GM12878 (cell line): ENCODE results near the gene TTF2. TPM values are rescaled to one million over a fixed set of nuclear protein-coding genes. Genes with fewer than 3 reads are reported as not detected.

Experiments used
- ATAC-seq: fragments of 200-7000 bp; cut with Tn5 transposase; 3 replicates; pipeline ENCODE4 v1.9.1; 2020; ENCODE audit warnings: mild to moderate bottlenecking, moderate library complexity
- BruUV-seq: library from RNA; stranded (reverse); fragments of 400-500 nt; replicated peaks from 2 replicates; lab custom pipeline; 2021; lab: Mats Ljungman, UMichigan
- CTCF ChIA-PET: fragments of 300-600 bp; sonication (Branson Sonifier 250); formaldehyde crosslinking; extraction: SDS; loops from one replicate; lab custom pipeline; 2021; ENCODE audit warnings: inconsistent platforms; lab: Yijun Ruan, JAX
- POLR2A ChIA-PET: fragments of 350-600 bp; formaldehyde crosslinking; extraction: SDS; loops from one replicate; lab custom pipeline; 2021; ENCODE audit warnings: inconsistent platforms; lab: Charles Lee
- RAD21 ChIA-PET: fragments of 300-600 bp; sonication (Branson Sonifier 250); formaldehyde crosslinking; loops from one replicate; lab custom pipeline; 2023; ENCODE audit warnings: antibody characterized with exemption; ENCODE audit not compliant: unreplicated experiment; lab: Charles Lee
- SMC1A ChIA-PET: fragments of 300-600 bp; sonication (Branson Sonifier 250); formaldehyde crosslinking; loops from one replicate; lab custom pipeline; 2023; ENCODE audit not compliant: unreplicated experiment, uncharacterized antibody; lab: Charles Lee
- DNase-seq: peaks from one replicate; pipeline ENCODE4 v3.0.0-alpha.2; 2011; ENCODE audit warnings: low read depth, low spot score
- FAIRE-seq: peaks from 3 replicates; lab custom pipeline; 2011; peaks lifted over from hg19 to GRCh38; lab: Jason Lieb, UNC
- H2AFZ ChIP-seq: 2 replicates; pipeline ENCODE4 v1.6.0; 2011; ENCODE audit warnings: low read depth, low read length, control low read depth; ENCODE audit not compliant: control insufficient read depth
- H3K27ac ChIP-seq: 2 replicates; pipeline ENCODE4 v1.5.1; 2011; ENCODE audit warnings: control low read depth; ENCODE audit not compliant: control insufficient read depth, insufficient read depth
- H3K27me3 ChIP-seq, 2 experiments: replicated peaks in 1 of 2; 2 replicates each; pipeline versions ENCODE4 v1.6.0 to v1.6.1; 2011; ENCODE audit warnings: low read length in 1 of 2; ENCODE audit not compliant: control insufficient read depth in 2 of 2, insufficient read depth in 2 of 2
- H3K36me3 ChIP-seq, 2 experiments: 2 replicates each; pipeline ENCODE4 v1.5.1; 2011; ENCODE audit warnings: low read length in 1 of 2; ENCODE audit not compliant: control insufficient read depth in 2 of 2, insufficient read depth in 2 of 2
- H3K4me1 ChIP-seq: 2 replicates; pipeline ENCODE4 v1.6.1; 2011; ENCODE audit warnings: mild to moderate bottlenecking, low read length, moderate library complexity, mixed read lengths; ENCODE audit not compliant: control insufficient read depth, insufficient read depth
- H3K4me2 ChIP-seq: 2 replicates; pipeline ENCODE4 v1.6.0; 2011; ENCODE audit warnings: control low read depth; ENCODE audit not compliant: control insufficient read depth, insufficient read depth
- H3K4me3 ChIP-seq: fragments of 200-600 bp; sonication (generic); 2 replicates; pipeline ENCODE4 v1.5.1; 2016
- H3K79me2 ChIP-seq: 2 replicates; pipeline ENCODE4 v1.6.0; 2011; ENCODE audit warnings: low read length; ENCODE audit not compliant: control insufficient read depth, insufficient read depth
- H3K9ac ChIP-seq: 2 replicates; pipeline ENCODE4 v1.8.0; 2011; ENCODE audit warnings: low read length, control low read depth, mixed read lengths; ENCODE audit not compliant: control insufficient read depth, insufficient read depth
- H3K9me3 ChIP-seq: replicated peaks from 3 replicates; pipeline ENCODE4 v1.5.1; 2011; ENCODE audit warnings: mild to moderate bottlenecking, low read length; ENCODE audit not compliant: control insufficient read depth, insufficient read depth
- H4K20me1 ChIP-seq: 2 replicates; pipeline ENCODE4 v1.6.0; 2011; ENCODE audit not compliant: control insufficient read depth, insufficient read depth
- CHD1 ChIP-seq: IDR thresholded peaks from 2 replicates; pipeline ENCODE4 v1.6.1; 2012; ENCODE audit warnings: low read depth, low read length, improper control_type of control experiment
- FOXM1 ChIP-seq: IDR thresholded peaks from 2 replicates; pipeline ENCODE4 v1.6.1; 2012; ENCODE audit warnings: low read depth, mild to moderate bottlenecking, inconsistent platforms, low read length, moderate library complexity
- KLF5 ChIP-seq: fragments of 450-650 bp; IDR thresholded peaks from 2 replicates; pipeline ENCODE4 v1.6.1; 2014; ENCODE audit warnings: mild to moderate bottlenecking; ENCODE audit not compliant: partially characterized antibody
- PKNOX1 ChIP-seq: fragments of 450-650 bp; IDR thresholded peaks from 2 replicates; pipeline ENCODE4 v1.6.1; 2016; ENCODE audit warnings: mild to moderate bottlenecking
- POLR2A ChIP-seq: IDR thresholded peaks from 2 replicates; pipeline ENCODE4 v1.6.1; 2011; ENCODE audit warnings: low read depth, mild to moderate bottlenecking, low read length
- RAD21 ChIP-seq: IDR thresholded peaks from 2 replicates; pipeline ENCODE4 v1.6.1; 2011; ENCODE audit warnings: mild to moderate bottlenecking, low read depth, low read length, moderate library complexity; ENCODE audit not compliant: insufficient read depth
- REST ChIP-seq: IDR thresholded peaks from 2 replicates; pipeline ENCODE4 v1.6.1; 2012; ENCODE audit warnings: mild to moderate bottlenecking, low read depth, low read length
- SMAD5 ChIP-seq: IDR thresholded peaks from 2 replicates; pipeline ENCODE4 v1.6.1; 2016; ENCODE audit warnings: antibody characterized with exemption, low read depth
- SPI1 ChIP-seq: IDR thresholded peaks from 2 replicates; pipeline ENCODE4 v1.6.1; 2011; ENCODE audit warnings: low read depth, mild to moderate bottlenecking, low read length, moderate library complexity, borderline replicate concordance; ENCODE audit not compliant: insufficient read depth
- SUPT20H ChIP-seq: IDR thresholded peaks from 2 replicates; pipeline ENCODE4 v1.6.1; 2011; ENCODE audit warnings: low read depth, mild to moderate bottlenecking, low read length, moderate library complexity, borderline replicate concordance; ENCODE audit not compliant: control insufficient read depth
- ZZZ3 ChIP-seq: IDR thresholded peaks from 2 replicates; pipeline ENCODE4 v1.6.1; 2011; ENCODE audit warnings: low read depth; ENCODE audit not compliant: control insufficient read depth, insufficient read length
- WGBS: methylation state at CpG from one replicate; pipeline ENCODE4 v1.1.6; 2016; ENCODE audit warnings: low lambda C conversion rate; ENCODE audit not compliant: insufficient replicate concordance, insufficient coverage; ENCODE audit errors: missing lambda C conversion rate; 5-methylcytosine and 5-hydroxymethylcytosine counted together
- in situ Hi-C: fragments of 300-500 bp; cut with MboI; formaldehyde crosslinking; loops from 9 replicates; pipeline ENCODE4 v1.14.3; 2018; ENCODE audit warnings: mixed read lengths
- intact Hi-C: fragments of 100-400 bp; cut with micrococcal nuclease; formaldehyde crosslinking; loops from one replicate; pipeline ENCODE4 v1.14.2; 2022; ENCODE audit not compliant: unreplicated experiment
- polyA plus RNA-seq, 11 experiments: library from polyadenylated mRNA; depleted of rRNA in 4 of 11; unstranded in 6 of 11; stranded (reverse) in 5 of 11; fragments of >200 nt; fragmentation: Nextera tagmentation in 4 of 11; fragmentation: Illumina TruSeq in 1 of 11; extraction: Ambion mirVana in 4 of 11; extraction: Trizol in 1 of 11; gene quantifications; 1 replicate in 1 of 11; 2 replicates in 10 of 11; pipeline versions ENCODE4 v1.2.1 to v1.2.3, GENCODE V29; 2011 to 2016; ENCODE audit warnings: inconsistent platforms in 2 of 11, missing spikeins in 2 of 11, low read depth in 1 of 11
- total RNA-seq, 4 experiments: library from RNA; depleted of rRNA in 3 of 4; stranded (reverse); fragments of >200 nt in 3 of 4; fragmentation: Illumina TruSeq in 1 of 4; extraction: Trizol in 1 of 4; gene quantifications; 2 replicates each; pipeline versions ENCODE4 v1.2.1 to v1.2.3, GENCODE V29; 2013 to 2021
- TF ChIP-seq, protein P1 (sequence below): IDR thresholded peaks from 2 replicates; pipeline ENCODE4 v1.6.1; 2011; ENCODE audit warnings: low read depth, low read length, improper control_type of control experiment, borderline replicate concordance

The TTF2 gene
- total and polyA plus RNA-seq, 10 of the 15 experiments (the other 5 are each of a cell fraction or from before 2014, with no cell fraction given): 17.7 to 134 (median 78.2) TPM

DNA sequence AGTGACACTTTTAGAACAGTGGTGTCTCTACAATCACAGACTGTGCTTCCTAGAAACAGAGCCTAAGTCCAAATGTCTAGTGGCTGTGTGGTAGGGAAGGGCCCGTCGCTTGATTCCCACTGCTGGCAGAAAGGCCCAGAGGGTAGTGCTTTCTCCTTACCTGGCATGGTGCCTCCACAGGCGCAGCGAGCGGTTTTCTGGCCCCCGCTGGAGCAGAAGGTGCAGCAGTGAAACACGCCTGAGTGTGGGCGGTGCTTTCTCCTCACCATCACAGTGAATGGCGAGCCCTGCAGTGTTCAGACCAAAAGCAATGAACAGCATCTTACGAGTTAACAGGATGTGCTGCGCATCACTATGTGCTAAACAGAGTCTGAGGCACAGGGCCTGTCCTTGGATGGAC lies 53.1 kb downstream of the TTF2 start:
- Histone ChIP-seq H3K27me3 (no peaks in the 10 kb centered on the region), H3K4me1 (no peaks in the 10 kb centered on the region), H3K9ac (no peak overlapping the region), H3K27ac (no peak overlapping the region), H4K20me1 (no peaks in the 10 kb centered on the region), H3K4me3 (no peak overlapping the region), H3K36me3 (no peaks in the 10 kb centered on the region), H3K79me2 (no peaks in the 10 kb centered on the region), H3K9me3 (no peaks in the 10 kb centered on the region), H2AFZ (no peak overlapping the region), H3K4me2 (no peak overlapping the region)
- intact Hi-C loops: no loop called here
- CTCF ChIA-PET: interaction anchor here (0.9 to 1.2 kb wide), 2 partner anchors 9 to 44 kb away, joined by 3 to 4 read pairs; no protein-coding TSS in a partner anchor
- RAD21 ChIA-PET: no interaction called here
- POLR2A ChIA-PET: interaction anchor here (0.6 kb wide), 1 partner anchor 15 kb away, joined by 3 read pairs; no protein-coding TSS in a partner anchor
- over 99% methylated on average over 11 of the region's 11 CpGs for WGBS
- DNase-seq: no peak
- FAIRE-seq: no peak
- no peak for ATAC-seq
- no TSS peak for BruUV-seq
- TF ChIP-seq SUPT20H (no peak), POLR2A (peak; percentile 39), CHD1 (no peak)
- SMC1A ChIA-PET: interaction anchor here (1.4 to 1.5 kb wide), 2 partner anchors 16 to 46 kb away, joined by 4 to 6 read pairs; no protein-coding TSS in a partner anchor
- in situ Hi-C loops: no loop called here

- Histone ChIP-seq H2AFZ (no peak overlapping the region), H3K27me3 (no peaks in the 10 kb centered on the region), H3K4me3 (no peak overlapping the region), H3K4me1 (no peaks in the 10 kb centered on the region), H3K27ac (no peak overlapping the region), H3K79me2 (no peaks in the 10 kb centered on the region), H4K20me1 (no peaks in the 10 kb centered on the region), H3K36me3 (no peaks in the 10 kb centered on the region), H3K9ac (no peak overlapping the region), H3K9me3 (no peaks in the 10 kb centered on the region), H3K4me2 (no peak overlapping the region)
- RAD21 ChIA-PET: no interaction called here
- WGBS: 48% methylated on average over 2 of the region's 2 CpGs
- FAIRE-seq (no peak), ATAC-seq (0 out of 3 replicates have a peak, but pooled peaks have one; percentile 10), DNase-seq (no peak)
- CTCF ChIA-PET: interaction anchor here (0.7 to 3.6 kb wide), 4 partner anchors 10 to 34 kb away, joined by 3 to 23 read pairs (median 3); no protein-coding TSS in a partner anchor
- BruUV-seq: no TSS peak
- intact Hi-C loops: no loop called here
- SMC1A ChIA-PET: interaction anchor here (0.8 to 1.0 kb wide), 5 partner anchors 8 to 41 kb away, joined by 3 read pairs; no protein-coding TSS in a partner anchor
- POLR2A ChIA-PET: no interaction called here
- in situ Hi-C loops: no loop called here
- TF ChIP-seq RAD21 (no peak), SPI1 (no peak), SMAD5 (no peak), KLF5 (no peak), ZZZ3 (no peak), PKNOX1 (no peak), REST (no peak), FOXM1 (no peak)
- TF ChIP-seq, protein P1, sequence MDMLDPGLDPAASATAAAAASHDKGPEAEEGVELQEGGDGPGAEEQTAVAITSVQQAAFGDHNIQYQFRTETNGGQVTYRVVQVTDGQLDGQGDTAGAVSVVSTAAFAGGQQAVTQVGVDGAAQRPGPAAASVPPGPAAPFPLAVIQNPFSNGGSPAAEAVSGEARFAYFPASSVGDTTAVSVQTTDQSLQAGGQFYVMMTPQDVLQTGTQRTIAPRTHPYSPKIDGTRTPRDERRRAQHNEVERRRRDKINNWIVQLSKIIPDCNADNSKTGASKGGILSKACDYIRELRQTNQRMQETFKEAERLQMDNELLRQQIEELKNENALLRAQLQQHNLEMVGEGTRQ: no peak
Measured at GRCh38 chr1:117114877-117115276, 54.8 kb downstream of the TTF2 start.
